ENCODE data around the gene INSYN2A.

INSYN2A gene

DNA sequence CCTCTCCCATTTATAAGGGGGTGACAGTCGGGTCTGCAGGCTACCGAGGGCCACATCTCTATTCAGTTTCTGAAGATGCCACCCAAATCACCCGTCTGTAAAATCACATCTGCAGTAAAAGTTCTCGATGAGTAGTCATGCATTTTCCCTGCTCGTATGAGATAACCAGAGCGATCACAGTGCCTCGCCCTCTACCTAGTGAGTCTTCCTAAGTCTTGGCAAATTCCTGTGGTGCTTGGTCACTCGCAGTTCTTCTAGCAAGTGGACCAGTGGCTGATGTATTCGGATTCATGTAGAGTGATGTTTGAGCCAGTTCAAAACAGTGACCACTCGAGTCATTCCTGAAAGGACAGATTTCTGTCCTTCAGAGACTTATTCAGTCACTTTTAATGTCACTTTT lies 44.9 kb downstream of the INSYN2A start:
- no peak for DNase-seq

DNA sequence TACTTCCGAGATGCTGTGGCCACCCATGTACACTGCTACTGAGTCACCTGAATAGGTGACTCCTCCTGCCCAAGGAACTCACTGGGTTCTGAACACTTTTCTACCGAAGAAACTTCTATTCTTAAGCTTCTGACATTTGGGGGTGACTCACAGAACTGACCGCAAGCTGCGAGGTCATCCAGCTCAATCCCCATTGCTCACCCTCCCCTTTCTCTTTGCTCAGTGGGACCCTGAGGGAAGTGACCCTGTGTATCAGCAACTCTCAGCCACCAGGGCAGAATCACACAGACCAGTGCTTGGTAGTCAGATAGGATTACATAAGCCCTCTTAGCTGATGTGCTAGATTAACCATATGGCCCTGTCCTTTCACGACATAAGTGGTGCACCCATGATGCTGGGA lies 46.3 kb downstream of the INSYN2A start:
- no peak for DNase-seq

DNA sequence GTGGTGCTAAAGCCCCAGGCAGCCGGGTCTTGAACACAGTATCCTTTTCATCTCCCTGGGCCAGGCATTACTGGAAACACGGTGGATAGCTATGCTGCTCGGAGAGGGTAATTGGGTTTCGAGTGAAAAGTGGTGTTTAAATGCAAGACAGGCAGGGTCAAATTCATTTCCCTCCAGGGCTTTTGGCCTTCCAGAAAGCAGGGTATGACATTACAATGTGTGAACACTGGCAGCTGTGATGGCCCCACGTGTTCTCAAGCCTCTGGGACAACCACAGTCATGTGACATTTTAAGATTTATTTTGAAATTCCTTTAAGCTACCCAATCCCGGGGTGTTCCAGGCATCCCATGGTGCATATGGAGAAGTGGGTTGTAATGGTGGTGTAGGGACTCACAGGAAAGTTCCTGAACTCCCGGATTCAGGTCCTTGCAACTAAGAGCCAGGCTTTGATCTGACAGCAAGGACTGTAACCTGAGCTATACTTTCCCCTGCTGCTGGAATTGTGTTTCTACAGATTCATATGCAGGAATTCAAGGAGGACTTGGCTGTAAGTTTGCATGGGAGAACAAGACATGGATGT lies 46.8 kb downstream of the INSYN2A start:
- no peak for DNase-seq

DNA sequence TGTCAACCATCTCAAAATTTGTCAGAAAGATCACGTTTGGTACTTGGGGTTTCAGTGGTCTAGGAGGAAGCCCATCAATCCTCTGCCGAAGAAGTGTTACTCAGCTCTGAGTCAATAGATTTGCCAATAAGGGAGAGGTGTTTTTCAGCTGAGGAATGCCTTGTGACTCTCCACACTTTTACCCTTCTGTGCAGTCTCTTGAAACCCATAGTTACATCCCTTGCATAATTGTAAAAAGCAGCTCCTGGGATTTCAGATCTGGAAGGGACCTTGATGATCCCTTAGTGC lies 47.5 kb downstream of the INSYN2A start:
- DNase-seq = no peak

DNA sequence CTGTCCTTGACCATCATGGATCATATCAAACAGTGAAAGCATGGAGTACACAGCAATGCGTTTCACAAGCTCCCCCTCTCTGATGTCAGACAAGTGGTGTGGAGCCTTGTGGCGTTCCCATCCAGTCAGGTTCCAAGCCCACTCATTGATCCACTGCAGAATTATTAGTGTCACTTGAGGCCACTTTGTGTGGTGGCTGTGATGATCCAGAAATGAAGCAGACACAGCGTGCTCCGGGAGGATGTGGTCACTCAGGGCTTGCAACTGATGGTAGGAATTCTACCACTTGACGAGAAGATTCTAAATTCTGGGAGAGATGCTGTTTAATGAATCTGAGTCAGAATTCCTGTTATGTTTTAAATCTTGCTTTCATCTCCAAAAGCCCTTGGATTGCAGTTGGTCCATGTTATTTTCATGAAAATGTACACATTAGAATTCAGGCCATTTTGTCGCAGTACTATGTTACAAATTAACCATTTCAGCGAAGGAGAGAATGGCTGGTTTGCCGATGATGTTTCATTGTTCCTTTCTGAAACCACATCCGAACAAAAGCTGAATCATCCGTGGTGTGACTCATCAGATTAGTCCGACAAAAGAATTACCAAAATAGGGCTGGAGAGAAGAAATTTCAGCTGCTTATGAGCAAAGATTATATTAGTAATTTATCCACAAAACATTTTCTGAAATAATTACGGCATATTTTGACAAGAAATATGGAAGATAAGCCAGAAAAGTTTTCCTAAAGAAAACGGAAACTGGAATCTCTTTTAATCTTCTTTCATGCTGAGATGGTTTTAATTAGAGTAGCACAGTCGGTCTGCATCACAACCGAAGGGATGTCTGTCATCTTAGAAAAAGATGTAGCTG lies 48.1 kb downstream of the INSYN2A start:
- DNase-seq = no peak

DNA sequence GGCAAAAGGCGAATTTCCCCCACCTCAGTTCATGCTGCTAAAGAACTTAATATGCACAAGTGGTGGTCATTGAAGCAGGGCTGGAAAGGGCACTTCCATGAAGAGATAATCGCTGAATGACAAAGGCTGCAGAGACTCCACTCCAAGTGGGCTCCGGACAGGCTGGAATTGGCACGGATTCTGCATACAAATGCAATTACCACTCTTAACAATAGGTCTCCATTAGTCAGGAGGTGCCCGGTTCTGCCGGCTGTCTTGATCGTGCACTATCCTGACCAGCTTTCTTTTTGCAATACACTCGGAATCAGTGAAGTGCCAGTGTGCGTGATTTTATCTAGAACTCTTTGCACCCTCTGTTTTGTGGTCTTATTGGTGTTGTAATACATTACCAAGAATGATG lies 49.7 kb downstream of the INSYN2A start:
- DNase-seq = no peak

Measured in activated CD4-positive, alpha-beta T cell treated with anti-CD3 and anti-CD28 coated beads for 1 hour (primary cell).